Measurements from ENCODE around the gene SLC13A5.

GRCh38 chr17:6677158-6677831 is 35.9 kb downstream of the SLC13A5 start:
- TF ChIP-seq EZH2 (IDR thresholded peaks at IDR 0.05) (no peak), CTCF (IDR thresholded peaks at IDR 0.05) (no peak), EZH2phosphoT487 (IDR thresholded peaks at IDR 0.05) (no peak)
